GM23248 (cell line): ENCODE results near the gene NRBF2. TPM values are rescaled to one million over a fixed set of nuclear protein-coding genes. Genes with fewer than 3 reads are reported as not detected.
A peak's percentile ranks its signal among the peaks of the same experiment; 100 is the strongest.
"Not testable (repeated sequence)": the region's sequence is repeated elsewhere in the genome, so short reads cannot be mapped to it uniquely, and the experiment has no call there.

ENCODE experiments used
- DNase-seq: peaks from one replicate; pipeline ENCODE4 v3.0.0-alpha.2; 2015
- H2AFZ ChIP-seq: fragments of 200-600 bp; sonication (generic); 2 replicates; pipeline ENCODE4 v1.6.1; 2016; ENCODE audit warnings: antibody characterized with exemption
- H3F3A ChIP-seq: fragments of 200-600 bp; sonication (generic); 2 replicates; pipeline ENCODE4 v1.6.1; 2016; ENCODE audit warnings: mild to moderate bottlenecking, antibody characterized with exemption, mixed run types; ENCODE audit not compliant: insufficient read depth
- H3K27ac ChIP-seq: fragments of 200-600 bp; sonication (generic); 2 replicates; pipeline ENCODE4 v1.5.1; 2016; ENCODE audit warnings: mild to moderate bottlenecking
- H3K27me3 ChIP-seq: fragments of 200-600 bp; sonication (generic); replicated peaks from 2 replicates; pipeline ENCODE4 v1.6.1; 2016; ENCODE audit warnings: mild to moderate bottlenecking; ENCODE audit not compliant: insufficient read depth
- H3K36me3 ChIP-seq: fragments of 200-600 bp; sonication (generic); 2 replicates; pipeline ENCODE4 v1.6.1; 2016; ENCODE audit warnings: low read depth, mild to moderate bottlenecking
- H3K4me1 ChIP-seq: fragments of 200-600 bp; sonication (generic); 2 replicates; pipeline ENCODE4 v1.6.1; 2016; ENCODE audit warnings: mild to moderate bottlenecking; ENCODE audit not compliant: insufficient read depth
- H3K4me2 ChIP-seq: fragments of 200-600 bp; sonication (generic); one replicate; pipeline ENCODE4 v1.6.1; 2016; ENCODE audit warnings: mild to moderate bottlenecking; ENCODE audit not compliant: unreplicated experiment
- H3K4me3 ChIP-seq: fragments of 200-600 bp; sonication (generic); 2 replicates; pipeline ENCODE4 v1.5.1; 2016; ENCODE audit warnings: mild to moderate bottlenecking
- H3K79me2 ChIP-seq: fragments of 200-600 bp; sonication (generic); 2 replicates; pipeline ENCODE4 v1.6.1; 2016; ENCODE audit warnings: mild to moderate bottlenecking; ENCODE audit not compliant: insufficient read depth
- H3K9ac ChIP-seq: fragments of 200-600 bp; sonication (generic); 2 replicates; pipeline ENCODE4 v1.6.1; 2016; ENCODE audit warnings: mild to moderate bottlenecking
- H3K9me2 ChIP-seq: fragments of 200-600 bp; sonication (generic); 2 replicates; pipeline ENCODE4 v1.6.1; 2016; ENCODE audit warnings: mixed run types, mild to moderate bottlenecking, moderate library complexity; ENCODE audit not compliant: insufficient read depth
- H3K9me3 ChIP-seq: fragments of 200-600 bp; sonication (generic); one replicate; pipeline ENCODE4 v1.6.1; 2017; ENCODE audit warnings: low read depth
- H4K20me1 ChIP-seq: fragments of 200-600 bp; sonication (generic); 2 replicates; pipeline ENCODE4 v1.6.0; 2016; ENCODE audit not compliant: insufficient read depth
- EZH2 ChIP-seq: fragments of 200-600 bp; sonication (generic); IDR thresholded peaks from 2 replicates; pipeline ENCODE4 v1.6.1; 2018; ENCODE audit warnings: antibody characterized with exemption, mild to moderate bottlenecking; ENCODE audit not compliant: insufficient read depth, poor library complexity, severe bottlenecking
- EZH2phosphoT487 ChIP-seq: fragments of 200-600 bp; sonication (generic); IDR thresholded peaks from 2 replicates; pipeline ENCODE4 v1.6.1; 2018; ENCODE audit warnings: antibody characterized with exemption, moderate library complexity, mild to moderate bottlenecking, low read depth; ENCODE audit not compliant: insufficient read depth
- WGBS, 2 experiments: methylation state at CpG; one replicate each; pipeline ENCODE4 v1.1.6; 2015 to 2017; ENCODE audit warnings: low lambda C conversion rate in 2 of 2, low coverage in 1 of 2; ENCODE audit errors: missing lambda C conversion rate in 2 of 2; 5-methylcytosine and 5-hydroxymethylcytosine counted together
- in situ Hi-C: fragments of 300-500 bp; cut with MboI; formaldehyde crosslinking; loops from 2 replicates; pipeline ENCODE4 v1.15.0; 2020
- polyA plus RNA-seq: library from polyadenylated mRNA; unstranded; fragments of >200 nt; fragmentation: Nextera tagmentation; extraction: Ambion mirVana; gene quantifications from 2 replicates; pipeline ENCODE4 v1.2.1, GENCODE V29; 2016
- total RNA-seq: library from RNA; depleted of rRNA; stranded (reverse); fragments of >200 nt; shearing (Covaris generic); gene quantifications from 2 replicates; pipeline ENCODE4 v1.2.3, GENCODE V29; 2014; rRNA removed

Gene NRBF2
- total RNA-seq: 31.7 and 31.8 TPM in 2 replicates
- 61.6 and 64.0 TPM in 2 replicates for polyA plus RNA-seq

DNA sequence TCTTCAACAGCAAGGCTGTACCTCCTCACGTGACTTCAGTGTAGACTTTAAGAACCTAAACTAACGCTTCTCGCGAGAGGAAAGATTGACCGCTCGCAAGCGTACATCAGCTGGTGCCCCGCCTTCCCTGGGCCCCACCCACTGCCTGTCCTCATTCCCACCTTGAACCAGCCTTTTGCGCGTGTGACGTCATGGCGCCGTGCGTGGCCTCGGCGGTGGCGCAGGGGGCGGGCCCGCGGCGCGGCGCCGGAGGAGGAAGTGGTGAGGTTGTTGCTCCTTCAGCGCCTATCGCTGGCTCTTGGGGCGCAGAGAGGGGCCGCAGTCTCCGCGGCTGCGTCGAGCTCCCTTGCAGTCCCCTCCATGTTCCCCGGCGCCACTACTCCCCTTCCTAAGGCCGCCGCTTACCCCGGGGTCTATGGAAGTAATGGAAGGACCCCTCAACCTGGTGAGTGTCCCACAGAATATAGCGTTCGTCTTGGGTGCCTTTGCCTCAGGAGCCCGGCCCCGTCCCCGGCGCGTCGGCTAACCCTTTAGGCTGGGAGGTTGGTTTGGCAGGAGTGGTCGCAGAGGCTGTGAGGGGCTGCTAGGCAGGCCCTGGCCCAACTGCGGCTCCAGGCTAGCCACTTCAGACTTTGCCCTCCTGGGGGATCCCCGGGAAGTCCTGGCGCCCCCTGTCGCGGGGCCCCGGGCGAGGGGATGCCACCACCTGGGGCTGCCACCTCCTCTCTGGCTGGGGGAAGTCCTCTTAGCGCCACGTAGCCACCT is at the start of gene NRBF2:
TSS of gene NRBF2 (plus strand) at position 273 of the 765 bp plus-strand sequence. CDS start at position 416, 143 bp downstream.
- Histone ChIP-seq H3K79me2 (peaks cover 50% of the 10 kb centered on the region), H3K36me3 (0 out of 2 replicates have a peak, but pooled peaks cover 3% of the 10 kb centered on the region), H3K4me1 (peaks cover 30% of the 10 kb centered on the region), H3K27ac (peak within 1 kb of the TSS; percentile 96), H3K4me3 (peak within 1 kb of the TSS; percentile 91), H3F3A (peaks cover 10% of the 10 kb centered on the region; the same call in 1 of the 2 replicates), H4K20me1 (peaks cover 6% of the 10 kb centered on the region; the same call in 1 of the 2 replicates), H3K4me2 (peak within 1 kb of the TSS; percentile 93), H3K9me2 (no peaks in the 10 kb centered on the region), H3K27me3 (no peaks in the 10 kb centered on the region), H3K9ac (peak within 1 kb of the TSS; percentile 99), H2AFZ (peak within 1 kb of the TSS; percentile 92), H3K9me3 (no peaks in the 10 kb centered on the region)
- peak; percentile 99 for DNase-seq
- in situ Hi-C loops: loop anchor here (25.0 kb wide), 1 partner anchor 871 kb away; the partner anchor contains the start of gene RTKN2
- TF ChIP-seq EZH2 (no peak), EZH2phosphoT487 (no peak)
- 1% methylated on average over 37 to 55 of the region's 55 CpGs for WGBS, 2 experiments

DNA sequence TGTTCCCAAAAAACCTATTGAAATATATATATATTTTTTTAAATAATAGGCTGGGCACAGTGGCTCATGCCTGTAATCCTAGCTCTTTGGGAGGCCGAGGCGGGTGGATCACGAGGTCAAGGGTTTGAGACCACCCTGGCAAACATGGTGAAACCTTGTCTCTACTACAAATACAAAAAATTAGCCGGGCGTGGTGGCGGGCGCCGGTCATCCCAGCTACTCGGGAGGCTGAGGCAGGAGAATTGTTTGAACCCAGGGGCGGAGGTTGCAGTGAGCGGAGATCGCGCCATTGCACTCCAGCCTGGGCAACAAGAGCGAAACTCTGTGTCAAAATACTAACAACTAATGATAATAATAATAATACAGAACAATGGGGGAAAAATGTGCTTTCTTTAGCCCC is 49.7 kb upstream of the NRBF2 start:
- not testable (repeated sequence) for H3K9me3 ChIP-seq, H3K79me2 ChIP-seq, H3K9ac ChIP-seq, H3K9me2 ChIP-seq, H3K27me3 ChIP-seq, H2AFZ ChIP-seq, H3K27ac ChIP-seq, H4K20me1 ChIP-seq, H3K36me3 ChIP-seq, DNase-seq, H3K4me3 ChIP-seq, H3K4me2 ChIP-seq
- in situ Hi-C loops: loop anchor here (10.0 kb wide), 1 partner anchor 469 kb away; no protein-coding TSS in a partner anchor
- Histone ChIP-seq H3F3A (peaks cover 20% of the 10 kb centered on the region), H3K4me1 (peaks cover 18% of the 10 kb centered on the region)
- 85 to 90% methylated on average over 14 of the region's 14 CpGs for WGBS, 2 experiments

DNA sequence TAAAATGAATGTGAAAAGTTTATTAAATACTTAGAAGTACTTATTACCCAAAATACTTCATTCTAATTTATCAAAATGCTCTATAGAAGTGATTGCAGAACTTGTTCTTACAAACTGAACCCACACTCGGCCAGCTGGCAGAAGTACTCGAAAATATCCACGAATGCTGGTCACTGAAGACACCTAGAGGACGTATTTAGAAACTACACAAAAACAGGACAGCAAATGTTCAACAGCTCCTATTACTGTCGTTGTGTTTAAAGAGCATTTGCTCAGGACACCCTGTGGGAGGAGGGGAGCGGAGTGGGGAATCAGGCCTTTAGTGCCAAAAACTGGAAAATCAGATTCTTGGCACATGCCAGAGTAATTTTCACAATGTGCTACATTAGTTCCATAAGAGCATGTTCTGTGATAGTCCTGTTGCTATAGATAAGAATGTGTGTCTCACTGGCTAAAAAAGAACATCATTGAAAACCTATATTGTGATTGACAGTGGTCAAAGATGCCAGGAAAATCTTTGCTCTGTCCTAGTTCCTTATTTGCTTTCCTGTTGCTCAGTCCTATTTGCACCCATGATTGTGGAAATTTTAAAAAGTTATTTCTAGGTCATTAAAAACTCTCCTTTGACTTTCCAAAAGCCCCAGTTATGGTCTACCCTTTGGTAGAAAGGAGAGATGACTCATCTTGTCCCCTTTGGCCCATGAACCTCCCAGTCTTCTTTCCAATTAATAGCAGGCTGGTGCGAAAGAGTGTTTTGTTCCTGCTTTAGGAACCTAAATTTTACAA is 49.0 kb upstream of the NRBF2 start:
- Histone ChIP-seq H3K4me3 (no peak overlapping the region), H3K36me3 (no peaks in the 10 kb centered on the region), H3F3A (peaks cover 20% of the 10 kb centered on the region), H3K27ac (peak overlapping the region; percentile 48), H3K9me3 (no peaks in the 10 kb centered on the region), H4K20me1 (no peaks in the 10 kb centered on the region), H3K4me2 (no peak overlapping the region), H3K79me2 (no peaks in the 10 kb centered on the region), H3K9me2 (no peaks in the 10 kb centered on the region), H2AFZ (peak overlapping the region; percentile 42; the same call in 1 of the 2 replicates), H3K27me3 (no peaks in the 10 kb centered on the region), H3K9ac (no peak overlapping the region), H3K4me1 (peaks cover 18% of the 10 kb centered on the region)
- DNase-seq: peak; percentile 87
- in situ Hi-C loops: loop anchor here (10.0 kb wide), 1 partner anchor 469 kb away; no protein-coding TSS in a partner anchor
- TF ChIP-seq EZH2 (no peak), EZH2phosphoT487 (no peak)
- 6% methylated on average over 7 of the region's 7 CpGs for WGBS, 2 experiments

DNA sequence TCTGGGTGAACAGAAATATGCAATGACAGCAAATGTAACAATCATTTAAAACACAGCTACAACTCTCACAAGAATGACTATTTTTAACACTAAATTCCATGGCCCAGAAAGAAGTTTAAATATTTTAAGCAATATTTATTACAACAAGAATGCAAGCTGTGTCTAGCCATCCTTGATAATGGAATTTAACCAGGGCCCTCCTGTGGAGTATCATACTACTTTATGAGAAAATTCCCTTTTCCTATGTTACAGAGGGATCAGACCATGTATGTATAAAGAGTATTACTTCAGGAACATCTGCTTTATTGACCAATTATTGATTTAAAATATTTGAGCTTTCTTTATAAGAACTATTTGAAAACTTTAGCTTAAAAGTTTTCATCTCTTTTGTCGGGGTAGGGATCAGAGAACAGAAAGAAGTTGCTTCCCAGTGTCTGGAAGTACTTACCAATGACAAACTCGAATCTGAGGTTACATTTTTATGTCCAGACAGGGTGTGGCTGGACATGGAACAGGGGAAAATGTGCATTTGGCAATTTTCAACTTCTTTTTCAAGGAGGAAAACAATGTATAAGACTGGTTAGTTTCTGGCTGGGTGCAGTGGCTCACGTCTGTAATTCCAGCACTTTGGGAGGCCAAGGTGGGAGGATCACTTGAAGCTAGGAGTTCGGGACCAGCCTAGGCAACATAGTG is 48.3 kb upstream of the NRBF2 start:
- Histone ChIP-seq H3K36me3 (no peaks in the 10 kb centered on the region), H3K9me2 (no peaks in the 10 kb centered on the region), H3K4me1 (peaks cover 18% of the 10 kb centered on the region), H3K4me3 (no peak overlapping the region), H3K4me2 (no peak overlapping the region), H3K79me2 (no peaks in the 10 kb centered on the region), H3K9me3 (no peaks in the 10 kb centered on the region), H2AFZ (peak overlapping the region; percentile 42), H3K27ac (peak overlapping the region; percentile 48), H4K20me1 (no peaks in the 10 kb centered on the region), H3F3A (peaks cover 20% of the 10 kb centered on the region), H3K27me3 (no peaks in the 10 kb centered on the region), H3K9ac (no peak overlapping the region)
- TF ChIP-seq EZH2phosphoT487: no peak
- no peak for TF ChIP-seq EZH2
- DNase-seq: peak; percentile 38
- 32 to 34% methylated on average over 4 of the region's 4 CpGs for WGBS, 2 experiments
- in situ Hi-C loops: loop anchor here (10.0 kb wide), 1 partner anchor 470 kb away; no protein-coding TSS in a partner anchor
